SK-N-MC (cell line): ENCODE results near the gene CFDP1.

Experiments
- DNase-seq: peaks from one replicate; pipeline ENCODE4 v3.0.0-alpha.2; 2011; ENCODE audit warnings: low read depth, low spot score
- H3K27ac ChIP-seq: fragments of 200-600 bp; sonication (generic); 2 replicates; pipeline ENCODE4 v1.5.1; 2016; ENCODE audit warnings: mixed run types
- H3K36me3 ChIP-seq: fragments of 200-600 bp; sonication (generic); 2 replicates; pipeline ENCODE4 v1.6.1; 2017; ENCODE audit warnings: antibody characterized with exemption, low read length, mixed read lengths; ENCODE audit not compliant: insufficient read depth
- H3K4me3 ChIP-seq: fragments of 200-600 bp; sonication (generic); 2 replicates; pipeline ENCODE4 v1.5.1; 2016
- H3K9ac ChIP-seq: fragments of 200-600 bp; sonication (generic); 2 replicates; pipeline ENCODE4 v1.8.0; 2017; ENCODE audit warnings: mixed run types, mixed read lengths; ENCODE audit not compliant: insufficient read length
- H3K9me3 ChIP-seq: fragments of 200-600 bp; sonication (generic); 2 replicates; pipeline ENCODE4 v1.6.1; 2017; ENCODE audit warnings: low read depth, mild to moderate bottlenecking, antibody characterized with exemption, low read length, moderate library complexity, mixed read lengths
- EZH2 ChIP-seq: fragments of 200-600 bp; sonication (generic); IDR thresholded peaks from one replicate; pipeline ENCODE4 v1.6.1; 2017; ENCODE audit warnings: antibody characterized with exemption
- FOXP2 ChIP-seq: optimal IDR thresholded peaks from 2 replicates; pipeline ENCODE3; 2011; ENCODE audit warnings: mild to moderate bottlenecking, moderate library complexity; ENCODE audit not compliant: insufficient read depth; ENCODE audit errors: extremely low read length, control extremely low read depth
- POLR2AphosphoS5 ChIP-seq: IDR thresholded peaks from 2 replicates; pipeline ENCODE4 v1.6.1; 2012; ENCODE audit warnings: mild to moderate bottlenecking, low read depth, low read length, borderline replicate concordance

The CFDP1 gene

DNA sequence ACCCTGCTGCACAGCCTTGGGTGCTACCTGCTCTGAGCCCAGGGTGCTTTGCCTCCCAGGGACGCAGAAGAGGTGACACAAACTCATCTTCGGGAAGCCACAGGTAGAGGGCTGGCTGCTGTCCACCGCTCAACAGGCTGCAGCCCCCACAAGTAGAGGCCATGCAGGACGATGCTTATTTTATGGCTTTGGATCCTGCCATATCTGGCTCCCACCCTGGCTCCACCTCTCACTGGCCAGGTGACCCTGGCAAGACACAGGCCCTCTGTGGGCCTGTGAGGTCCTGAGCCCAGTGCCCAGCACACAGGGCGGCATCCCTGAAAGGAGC is 170.5 kb downstream of the CFDP1 start:
- no peak for TF ChIP-seq FOXP2
- no peak for TF ChIP-seq EZH2
- TF ChIP-seq POLR2AphosphoS5: no peak

DNA sequence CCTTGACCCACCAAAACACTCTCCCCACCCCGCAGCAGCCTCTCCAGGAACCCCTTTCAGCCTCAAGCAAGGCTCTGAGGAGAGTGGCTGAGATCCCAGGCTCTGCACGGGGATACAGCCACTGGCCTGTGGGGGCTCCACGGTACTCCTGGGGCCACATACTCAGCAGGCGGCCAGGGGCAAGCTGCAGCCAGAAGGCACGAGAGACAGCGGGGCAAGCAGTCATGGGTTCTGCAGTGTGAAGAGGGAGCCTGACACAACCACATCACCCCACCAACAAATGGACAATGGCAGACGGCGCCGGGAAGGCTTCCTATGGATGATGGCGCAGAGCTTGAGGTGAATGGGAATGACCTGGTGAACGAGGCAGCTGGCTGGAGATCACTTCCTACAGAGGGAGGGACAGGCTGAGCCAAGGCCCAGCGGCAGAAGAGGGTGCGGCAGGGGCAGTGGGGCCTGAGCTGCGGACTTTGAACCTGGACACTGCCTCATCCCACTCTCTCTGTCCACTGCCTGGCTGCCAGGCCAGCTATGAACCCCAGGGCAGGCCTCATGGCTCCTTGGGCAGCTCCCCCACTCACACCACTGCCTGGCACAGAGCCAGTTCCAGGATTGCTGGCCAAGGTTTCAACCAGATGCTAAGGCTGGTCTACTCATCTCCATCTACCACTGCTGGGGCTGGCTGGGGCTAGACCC is 171.1 kb downstream of the CFDP1 start:
- no peaks in the 10 kb centered on the region for H3K9me3 ChIP-seq

More for the DNA sequence above, 170.5 kb downstream of the CFDP1 start:
- H3K36me3 ChIP-seq: no peaks in the 10 kb centered on the region
- H3K9me3 ChIP-seq: no peaks in the 10 kb centered on the region
- no peak for DNase-seq
- H3K4me3 ChIP-seq: no peak overlapping the region
- no peak overlapping the region for H3K27ac ChIP-seq
- no peak overlapping the region for H3K9ac ChIP-seq

DNA sequence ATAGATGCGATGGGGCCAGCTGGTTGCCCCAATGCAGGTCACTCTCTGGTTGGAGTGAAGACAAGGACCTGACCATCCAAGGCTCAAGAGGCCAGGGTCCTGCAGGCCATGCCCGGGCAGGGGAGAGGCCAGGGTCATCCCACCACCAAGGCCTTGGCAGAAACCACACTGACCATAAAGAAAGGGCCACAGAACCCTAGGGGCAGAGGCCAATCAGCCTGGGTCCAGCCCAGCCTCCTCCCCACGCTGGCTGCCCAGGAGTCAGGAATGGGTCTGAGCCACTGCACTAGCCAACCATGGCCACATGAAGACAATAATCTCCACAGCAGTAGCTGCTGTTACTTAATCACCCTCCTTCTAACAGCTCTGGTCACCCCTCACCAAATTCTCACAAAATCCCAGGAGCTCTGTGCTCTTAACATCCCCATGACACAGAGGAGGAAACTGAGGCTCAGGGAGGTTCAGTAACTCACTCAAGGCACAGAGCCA is 171.7 kb downstream of the CFDP1 start:
- Histone ChIP-seq H3K36me3 (no peaks in the 10 kb centered on the region), H3K4me3 (no peak overlapping the region), H3K9ac (no peak overlapping the region), H3K27ac (no peak overlapping the region), H3K9me3 (no peaks in the 10 kb centered on the region)
- TF ChIP-seq FOXP2: no peak
- TF ChIP-seq EZH2: no peak
- no peak for TF ChIP-seq POLR2AphosphoS5
- DNase-seq: no peak

More for the DNA sequence above, 171.1 kb downstream of the CFDP1 start:
- Histone ChIP-seq H3K36me3 (no peaks in the 10 kb centered on the region), H3K4me3 (no peak overlapping the region), H3K9ac (no peak overlapping the region), H3K27ac (no peak overlapping the region)
- TF ChIP-seq POLR2AphosphoS5 (no peak), FOXP2 (no peak), EZH2 (no peak)
- no peak for DNase-seq

- Histone ChIP-seq H3K27ac (no peak overlapping the region), H3K9me3 (no peaks in the 10 kb centered on the region), H3K4me3 (no peak overlapping the region), H3K36me3 (no peaks in the 10 kb centered on the region), H3K9ac (no peak overlapping the region)
- DNase-seq: no peak
- TF ChIP-seq EZH2 (no peak), FOXP2 (no peak), POLR2AphosphoS5 (no peak)
Observed at GRCh38 chr16:75260851-75261589, 172.3 kb downstream of the CFDP1 start.

DNA sequence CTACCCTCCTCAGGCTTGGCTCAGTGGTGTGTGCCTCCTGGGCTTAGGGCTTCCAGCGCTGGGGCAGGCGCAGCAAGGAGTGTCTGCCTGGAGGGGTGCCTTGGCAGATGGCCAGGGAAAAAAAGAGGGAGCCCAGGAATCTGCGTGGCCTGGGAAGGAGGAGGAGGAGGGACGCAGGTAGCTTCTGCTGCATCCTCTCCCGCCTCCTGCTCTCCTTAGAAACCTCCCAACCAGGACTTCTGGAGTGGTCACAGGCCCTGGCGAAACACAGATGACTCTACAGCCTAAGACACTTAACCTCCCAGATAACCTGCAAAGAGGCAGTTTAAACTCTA is 174.5 kb downstream of the CFDP1 start:
- Histone ChIP-seq H3K36me3 (no peaks in the 10 kb centered on the region), H3K4me3 (no peak overlapping the region), H3K9ac (no peak overlapping the region), H3K9me3 (no peaks in the 10 kb centered on the region), H3K27ac (no peak overlapping the region)
- TF ChIP-seq POLR2AphosphoS5 (no peak), FOXP2 (no peak), EZH2 (no peak)
- no peak for DNase-seq

GRCh38 chr16:75257886-75258806 is 175.2 kb downstream of the CFDP1 start:
- H3K9me3 ChIP-seq: no peaks in the 10 kb centered on the region
- no peak overlapping the region for H3K27ac ChIP-seq
- TF ChIP-seq EZH2: no peak
- no peak for TF ChIP-seq FOXP2
- TF ChIP-seq POLR2AphosphoS5: no peak
- no peaks in the 10 kb centered on the region for H3K36me3 ChIP-seq
- H3K9ac ChIP-seq: no peak overlapping the region
- DNase-seq: no peak
- no peak overlapping the region for H3K4me3 ChIP-seq

GRCh38 chr16:75256696-75257343 is 176.5 kb downstream of the CFDP1 start:
- H3K27ac ChIP-seq: no peak overlapping the region

GRCh38 chr16:75256059-75256571 is 177.2 kb downstream of the CFDP1 start:
- no peak overlapping the region for H3K27ac ChIP-seq
- TF ChIP-seq POLR2AphosphoS5: no peak
- no peak for TF ChIP-seq EZH2
- TF ChIP-seq FOXP2: no peak
- no peaks in the 10 kb centered on the region for H3K9me3 ChIP-seq
- DNase-seq: no peak
- no peaks in the 10 kb centered on the region for H3K36me3 ChIP-seq
- H3K4me3 ChIP-seq: no peak overlapping the region
- no peak overlapping the region for H3K9ac ChIP-seq

More at GRCh38 chr16:75256696-75257343, 176.5 kb downstream of the CFDP1 start:
- H3K4me3 ChIP-seq: no peak overlapping the region
- H3K36me3 ChIP-seq: no peaks in the 10 kb centered on the region
- TF ChIP-seq FOXP2: no peak
- TF ChIP-seq POLR2AphosphoS5: no peak
- H3K9me3 ChIP-seq: no peaks in the 10 kb centered on the region
- no peak overlapping the region for H3K9ac ChIP-seq
- no peak for DNase-seq
